ENCODE data around the gene DTX3. TPM values are rescaled to one million over a fixed set of nuclear protein-coding genes. Genes with fewer than 3 reads are reported as not detected.

DTX3 gene
- total RNA-seq, 1 experiment from 2014 or later = 0.37 TPM

- Histone ChIP-seq H2AFZ (ENCODE audit: low read depth, low read length, poor library complexity, severe bottlenecking) (no peak overlapping the region), H3K9ac (ENCODE audit: low read length) (no peak overlapping the region), H3K27ac (ENCODE audit: low read depth, low read length) (no peak overlapping the region), H3K79me2 (ENCODE audit: insufficient read depth, low read length) (no peaks in the 10 kb centered on the region), H3K4me2 (ENCODE audit: low read length) (no peak overlapping the region), H3K4me1 (ENCODE audit: control insufficient read depth in 1 of 2, insufficient read depth in 2 of 2, low read length in 2 of 2) (peaks cover 3 to 23% of the 10 kb centered on the region in 2 experiments; a peak in 3 of 4 replicates), H4K20me1 (ENCODE audit: insufficient read depth) (no peaks in the 10 kb centered on the region), H3K4me3 (replicated peaks in 1 of 2; ENCODE audit: low read depth in 1 of 2, low read length in 2 of 2) (no peak overlapping the region), H3K9me2 (ENCODE audit: insufficient read depth) (no peaks in the 10 kb centered on the region), H3K9me3 (ENCODE audit: control insufficient read depth in 1 of 2, insufficient read depth in 1 of 2, low read depth in 1 of 2, low read length in 2 of 2) (no peaks in the 10 kb centered on the region), H3K36me3 (ENCODE audit: control insufficient read depth in 1 of 2, insufficient read depth in 2 of 2, low read length in 2 of 2) (no peaks in the 10 kb centered on the region), H3K27me3 (ENCODE audit: insufficient read depth, low read length) (no peaks in the 10 kb centered on the region)
- intact Hi-C loops (cut with micrococcal nuclease) = no loop called here
- no peak for DNase-seq (ENCODE audit: low read depth, low spot score)
- POLR2A ChIA-PET = no interaction called here
- ATAC-seq = no peak
- BruUV-seq (replicated peaks) = no TSS peak
- RAD21 ChIA-PET (ENCODE audit: low non-redundant PET in 1 of 2, low total read pairs in 2 of 2, uncharacterized antibody in 2 of 2, unreplicated experiment in 2 of 2) = no interaction called here
- CTCF ChIA-PET = no interaction called here
- TF ChIP-seq ZNF274 (IDR thresholded peaks at IDR 0.05; ENCODE audit: low read depth, low read length) = no peak
- no peak for TF ChIP-seq CTCF (IDR thresholded peaks at IDR 0.05 in 2 of 3, conservative IDR thresholded peaks at IDR 0.05 in 1 of 3; ENCODE audit: borderline replicate concordance in 1 of 3, insufficient read depth in 1 of 3, low read depth in 2 of 3, low read length in 2 of 3)
- no peak for TF ChIP-seq REST (IDR thresholded peaks at IDR 0.05; ENCODE audit: low read depth)
- TF ChIP-seq POLR2AphosphoS5 (IDR thresholded peaks at IDR 0.05; ENCODE audit: low read depth, low read length) = no peak
- no peak for TF ChIP-seq MAX (IDR thresholded peaks at IDR 0.05)
- TF ChIP-seq CBX3 (IDR thresholded peaks at IDR 0.05; ENCODE audit: low read depth) = no peak
- TF ChIP-seq YY1 (IDR thresholded peaks at IDR 0.05; ENCODE audit: extremely low read depth, insufficient replicate concordance, low read depth, low read length) = no peak
- no peak for TF ChIP-seq SRF (IDR thresholded peaks at IDR 0.05; ENCODE audit: low read depth)
- TF ChIP-seq SP1 (IDR thresholded peaks at IDR 0.05; ENCODE audit: low read depth) = no peak
- no peak for TF ChIP-seq FOSL1 (IDR thresholded peaks at IDR 0.05; ENCODE audit: low read depth)
- TF ChIP-seq ATF3 (IDR thresholded peaks at IDR 0.05) = no peak
- TF ChIP-seq TCF7L2 (IDR thresholded peaks at IDR 0.05; ENCODE audit: borderline replicate concordance, extremely low read depth, insufficient read depth, insufficient read length) = no peak
- TF ChIP-seq JUND (IDR thresholded peaks at IDR 0.05) = no peak
- no peak for TF ChIP-seq ELF1 (IDR thresholded peaks at IDR 0.05; ENCODE audit: borderline replicate concordance, low read depth)
These were observed 49.7 kb upstream of the DTX3 start for GRCh38 chr12:57554897-57555296.

Data from HCT116 (cell line).